GDM1 (cell line): ENCODE measurements around the gene ZNF367.

Source experiments
- DNase-seq: peaks from one replicate; lab custom pipeline; 2025; lab: John Stamatoyannopoulos, UW

Gene ZNF367

GRCh38 chr9:96436456-96437126, 18.4 kb upstream of the ZNF367 start:
- DNase-seq = no peak

- no peak for DNase-seq
These were observed 17.9 kb upstream of the ZNF367 start for GRCh38 chr9:96436063-96436455.

GRCh38 chr9:96435345-96435744, 17.2 kb upstream of the ZNF367 start:
- DNase-seq = no peak

- no peak for DNase-seq
These were observed 12.2 kb upstream of the ZNF367 start for GRCh38 chr9:96430377-96430776.

GRCh38 chr9:96429732-96430131, 11.6 kb upstream of the ZNF367 start:
- DNase-seq = no peak

- no peak for DNase-seq
These were observed 7.5 kb upstream of the ZNF367 start for GRCh38 chr9:96425500-96426169.

- no peak for DNase-seq
These were observed 5.8 kb upstream of the ZNF367 start for GRCh38 chr9:96423985-96424336.

- no peak for DNase-seq
These were observed 5.3 kb upstream of the ZNF367 start for GRCh38 chr9:96423322-96423984.

GRCh38 chr9:96420468-96421219, 2.5 kb upstream of the ZNF367 start:
- DNase-seq = peak; percentile 21

GRCh38 chr9:96419691-96419969, 1.5 kb upstream of the ZNF367 start:
- DNase-seq = no peak

- DNase-seq = peak; percentile 71
These were observed 935 bp upstream of the ZNF367 start for GRCh38 chr9:96418920-96419690.

- DNase-seq = no peak
These were observed 498 bp downstream of the ZNF367 start for GRCh38 chr9:96417661-96418082.

GRCh38 chr9:96417051-96417586, 1.1 kb downstream of the ZNF367 start:
- DNase-seq = peak; percentile 76

- peak; percentile 29 for DNase-seq
These were observed 4.6 kb downstream of the ZNF367 start for GRCh38 chr9:96413302-96414221.

GRCh38 chr9:96412174-96412913, 5.8 kb downstream of the ZNF367 start:
- no peak for DNase-seq

- DNase-seq = no peak
These were observed 6.9 kb downstream of the ZNF367 start for GRCh38 chr9:96411129-96411838.

GRCh38 chr9:96408409-96409280, 9.5 kb downstream of the ZNF367 start:
- no peak for DNase-seq
